HepG2 (cell line): Measurements from ENCODE around the gene MED23. TPM values are rescaled to one million over a fixed set of nuclear protein-coding genes. Genes with fewer than 3 reads are reported as not detected.

Experiments used
- GABPB1 ChIP-seq: IDR thresholded peaks from 2 replicates; pipeline ENCODE4 v1.6.1; 2016; ENCODE audit warnings: mild to moderate bottlenecking, missing genetic modification reagents, moderate library complexity, missing compliant biosample characterization
- GATA4 ChIP-seq: sonication (generic); IDR thresholded peaks from 2 replicates; pipeline ENCODE4 v1.6.1; 2016; ENCODE audit warnings: antibody characterized with exemption, low read depth, borderline replicate concordance
- HCFC1 ChIP-seq: fragments of 150-350 bp; IDR thresholded peaks from 2 replicates; pipeline ENCODE4 v1.6.1; 2014; ENCODE audit warnings: low read depth, low read length
- HNF4G ChIP-seq, 2 experiments: sonication (generic) in 1 of 2; formaldehyde crosslinking in 1 of 2; IDR thresholded peaks; 2 replicates each; pipeline versions ENCODE4 v1.4.0 to v1.6.1; 2011 to 2020; ENCODE audit warnings: borderline replicate concordance in 2 of 2, low read depth in 2 of 2, mild to moderate bottlenecking in 2 of 2, low read length in 1 of 2, missing genetic modification reagents in 1 of 2, moderate library complexity in 1 of 2
- KMT2B ChIP-seq: IDR thresholded peaks from 2 replicates; pipeline ENCODE4 v1.6.1; 2016; ENCODE audit warnings: missing genetic modification reagents, missing compliant biosample characterization
- MTF2 ChIP-seq: sonication (generic); formaldehyde crosslinking; IDR thresholded peaks from 2 replicates; pipeline ENCODE4 v1.5.0; 2020; ENCODE audit warnings: missing genetic modification reagents, borderline replicate concordance
- POLR2A ChIP-seq, 2 experiments: IDR thresholded peaks; 2 replicates each; pipeline ENCODE4 v1.6.1; 2011; ENCODE audit warnings: low read depth in 2 of 2, low read length in 2 of 2, mild to moderate bottlenecking in 1 of 2, moderate library complexity in 1 of 2; ENCODE audit not compliant: insufficient read depth in 1 of 2
- REPIN1 ChIP-seq: sonication (generic); formaldehyde crosslinking; IDR thresholded peaks from 2 replicates; pipeline ENCODE4 v1.8.0; 2022; ENCODE audit warnings: missing genetic modification reagents, low read depth, mild to moderate bottlenecking, borderline replicate concordance
- RFX5 ChIP-seq: IDR thresholded peaks from 2 replicates; pipeline ENCODE4 v1.6.1; 2011; ENCODE audit warnings: low read depth, low read length, improper control_type of control experiment
- RNF2 ChIP-seq: fragments of 450-650 bp; conservative IDR thresholded peaks from 2 replicates; pipeline ENCODE4 v1.6.1; 2016; ENCODE audit warnings: low read depth
- SRSF1 ChIP-seq: fragments of 200-400 bp; formaldehyde crosslinking; optimal IDR thresholded peaks from 2 replicates; pipeline ENCODE3; 2017; ENCODE audit warnings: mild to moderate bottlenecking, low read depth, low read length, moderate library complexity
- TEAD2 ChIP-seq: sonication (generic); formaldehyde crosslinking; IDR thresholded peaks from 2 replicates; pipeline ENCODE4 v1.9.0; 2021; ENCODE audit warnings: missing genetic modification reagents
- ZNF225 ChIP-seq: sonication (generic); formaldehyde crosslinking; IDR thresholded peaks from 2 replicates; pipeline ENCODE4 v1.4.0; 2020; ENCODE audit warnings: mild to moderate bottlenecking, missing genetic modification reagents
- ZNF331 ChIP-seq: sonication (generic); formaldehyde crosslinking; IDR thresholded peaks from 2 replicates; pipeline ENCODE4 v1.4.0; 2020; ENCODE audit warnings: missing genetic modification reagents
- ZNF619 ChIP-seq: sonication (generic); formaldehyde crosslinking; IDR thresholded peaks from 2 replicates; pipeline ENCODE4 v1.4.0; 2020; ENCODE audit warnings: mild to moderate bottlenecking, missing genetic modification reagents
- ZNF670 ChIP-seq: sonication (generic); formaldehyde crosslinking; IDR thresholded peaks from 2 replicates; pipeline ENCODE4 v1.8.0; 2022; ENCODE audit warnings: mild to moderate bottlenecking, missing genetic modification reagents, borderline replicate concordance
- ZNF772 ChIP-seq: sonication (generic); formaldehyde crosslinking; IDR thresholded peaks from 2 replicates; pipeline ENCODE4 v1.5.0; 2020; ENCODE audit warnings: mild to moderate bottlenecking, missing genetic modification reagents
- ZNF83 ChIP-seq: sonication (generic); formaldehyde crosslinking; IDR thresholded peaks from 2 replicates; pipeline ENCODE4 v1.4.0; 2020; ENCODE audit warnings: missing genetic modification reagents, mild to moderate bottlenecking, borderline replicate concordance
- polyA plus RNA-seq, 8 experiments: library from polyadenylated mRNA; depleted of rRNA in 3 of 8; stranded (reverse) in 7 of 8; unstranded in 1 of 8; fragments of >200 nt; fragmentation: Illumina TruSeq in 4 of 8; extraction: Trizol in 4 of 8; gene quantifications; 2 replicates each; pipeline versions ENCODE4 v1.2.1 to v1.2.3, GENCODE V29; 2011 to 2016; ENCODE audit warnings: low read depth in 4 of 8, missing spikeins in 1 of 8, mixed read lengths in 1 of 8; ENCODE audit not compliant: insufficient read depth in 1 of 8
- total RNA-seq, 5 experiments: library from RNA; depleted of rRNA; stranded (reverse); fragments of >200 nt; fragmentation: Illumina TruSeq; extraction: Trizol; gene quantifications; 2 replicates each; pipeline ENCODE4 v1.2.3, GENCODE V29; 2016; ENCODE audit warnings: low read depth in 1 of 5
- TF ChIP-seq, protein P1 (sequence below): sonication (generic); formaldehyde crosslinking; IDR thresholded peaks from 2 replicates; pipeline ENCODE4 v1.4.0; 2020; ENCODE audit warnings: missing genetic modification reagents
- TF ChIP-seq, protein P2 (sequence below): sonication (generic); formaldehyde crosslinking; IDR thresholded peaks from 2 replicates; pipeline ENCODE4 v1.4.0; 2020; ENCODE audit warnings: missing genetic modification reagents
- TF ChIP-seq, protein P3 (sequence below): fragments of 450-650 bp; IDR thresholded peaks from 2 replicates; pipeline ENCODE4 v1.6.1; 2017
- TF ChIP-seq, protein P4 (sequence below): sonication (generic); formaldehyde crosslinking; IDR thresholded peaks from 2 replicates; pipeline ENCODE4 v1.4.0; 2020; ENCODE audit warnings: missing genetic modification reagents

The MED23 gene
- total and polyA plus RNA-seq, 2 of the 13 experiments (the other 11 are each of a cell fraction or from before 2014, with no cell fraction given): 34.9 to 50.5 TPM

DNA sequence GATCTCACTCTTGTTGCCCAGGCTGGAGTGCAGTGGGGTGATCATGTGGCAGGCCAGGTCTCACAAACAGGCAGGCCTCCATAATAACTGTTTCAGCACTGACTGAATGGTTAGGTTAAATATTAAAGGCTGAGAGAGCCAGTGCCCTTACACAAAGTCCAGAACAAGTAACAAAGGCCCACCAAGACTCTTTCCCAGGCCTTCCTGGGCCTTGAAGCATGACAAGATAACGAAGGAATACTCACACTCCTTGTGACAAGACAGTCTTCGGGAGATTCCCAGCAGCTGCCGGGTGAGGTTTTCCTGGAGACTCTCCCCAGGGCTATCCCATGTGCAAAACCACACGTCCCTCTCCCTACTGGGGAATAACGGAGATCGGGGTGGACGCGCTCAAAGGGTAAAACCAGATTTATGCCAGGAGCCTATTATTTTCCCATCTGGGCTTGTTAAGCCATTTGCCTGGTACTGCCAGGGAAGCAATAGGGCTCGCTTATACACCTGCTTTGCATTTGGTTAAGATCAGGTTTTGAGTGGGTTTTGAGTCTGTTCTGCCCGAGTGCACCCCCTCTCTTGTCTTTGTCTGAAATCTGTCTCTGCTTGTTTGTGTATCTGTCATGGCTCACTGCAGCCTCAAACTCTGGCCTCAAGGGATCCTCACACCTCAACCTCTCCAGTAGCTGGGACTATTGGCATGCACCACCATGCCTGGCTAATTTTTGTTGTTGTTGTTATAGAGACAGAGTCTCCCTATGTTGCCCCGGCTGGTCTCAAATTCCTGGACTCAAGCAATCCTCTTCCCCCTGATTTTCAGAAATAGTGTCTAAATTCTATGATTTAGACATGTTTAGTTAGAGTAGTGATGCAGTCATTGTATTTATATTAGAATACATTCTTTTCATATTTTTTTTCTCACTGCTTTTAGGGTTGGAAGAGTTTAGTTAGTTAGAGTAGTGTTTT is 7.6 kb upstream of the MED23 start (continued):
- TF ChIP-seq ZNF670 (CRISPR knock-in tag) (no peak), ZNF225 (peak; percentile 24; the same call in 1 of the 2 replicates), POLR2A (IDR thresholded peaks at IDR 0.05; ENCODE audit: insufficient read depth in 1 of 2, low read depth in 2 of 2, low read length in 2 of 2) (peak; percentile 73 to 88), RFX5 (no peak), KMT2B (CRISPR knock-in tag) (peak; percentile 72), ZNF331 (CRISPR knock-in tag) (no peak), RNF2 (no peak), GATA4 (no peak; the same call in 1 of the 2 replicates), TEAD2 (CRISPR knock-in tag) (no peak), HNF4G (IDR thresholded peaks at IDR 0.05; ENCODE audit: borderline replicate concordance, low read depth, low read length) (0 out of 2 replicates have a peak, but pooled peaks have one; percentile 3), HNF4G (CRISPR knock-in tag; IDR thresholded peaks at IDR 0.05; ENCODE audit: borderline replicate concordance, low read depth) (peak; percentile 61), ZNF83 (no peak), HCFC1 (no peak), ZNF772 (CRISPR knock-in tag) (peak; percentile 91), REPIN1 (CRISPR knock-in tag) (peak; percentile 65; the same call in 1 of the 2 replicates), GABPB1 (CRISPR knock-in tag) (no peak; the same call in none of the 2 replicates), MTF2 (CRISPR knock-in tag) (no peak), SRSF1 (no peak), ZNF619 (CRISPR knock-in tag) (peak; percentile 74; the same call in 1 of the 2 replicates)
- TF ChIP-seq, protein P1, sequence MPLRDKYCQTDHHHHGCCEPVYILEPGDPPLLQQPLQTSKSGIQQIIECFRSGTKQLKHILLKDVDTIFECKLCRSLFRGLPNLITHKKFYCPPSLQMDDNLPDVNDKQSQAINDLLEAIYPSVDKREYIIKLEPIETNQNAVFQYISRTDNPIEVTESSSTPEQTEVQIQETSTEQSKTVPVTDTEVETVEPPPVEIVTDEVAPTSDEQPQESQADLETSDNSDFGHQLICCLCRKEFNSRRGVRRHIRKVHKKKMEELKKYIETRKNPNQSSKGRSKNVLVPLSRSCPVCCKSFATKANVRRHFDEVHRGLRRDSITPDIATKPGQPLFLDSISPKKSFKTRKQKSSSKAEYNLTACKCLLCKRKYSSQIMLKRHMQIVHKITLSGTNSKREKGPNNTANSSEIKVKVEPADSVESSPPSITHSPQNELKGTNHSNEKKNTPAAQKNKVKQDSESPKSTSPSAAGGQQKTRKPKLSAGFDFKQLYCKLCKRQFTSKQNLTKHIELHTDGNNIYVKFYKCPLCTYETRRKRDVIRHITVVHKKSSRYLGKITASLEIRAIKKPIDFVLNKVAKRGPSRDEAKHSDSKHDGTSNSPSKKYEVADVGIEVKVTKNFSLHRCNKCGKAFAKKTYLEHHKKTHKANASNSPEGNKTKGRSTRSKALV (CRISPR knock-in tag): peak; percentile 90; the same call in 1 of the 2 replicates
- TF ChIP-seq, protein P2, sequence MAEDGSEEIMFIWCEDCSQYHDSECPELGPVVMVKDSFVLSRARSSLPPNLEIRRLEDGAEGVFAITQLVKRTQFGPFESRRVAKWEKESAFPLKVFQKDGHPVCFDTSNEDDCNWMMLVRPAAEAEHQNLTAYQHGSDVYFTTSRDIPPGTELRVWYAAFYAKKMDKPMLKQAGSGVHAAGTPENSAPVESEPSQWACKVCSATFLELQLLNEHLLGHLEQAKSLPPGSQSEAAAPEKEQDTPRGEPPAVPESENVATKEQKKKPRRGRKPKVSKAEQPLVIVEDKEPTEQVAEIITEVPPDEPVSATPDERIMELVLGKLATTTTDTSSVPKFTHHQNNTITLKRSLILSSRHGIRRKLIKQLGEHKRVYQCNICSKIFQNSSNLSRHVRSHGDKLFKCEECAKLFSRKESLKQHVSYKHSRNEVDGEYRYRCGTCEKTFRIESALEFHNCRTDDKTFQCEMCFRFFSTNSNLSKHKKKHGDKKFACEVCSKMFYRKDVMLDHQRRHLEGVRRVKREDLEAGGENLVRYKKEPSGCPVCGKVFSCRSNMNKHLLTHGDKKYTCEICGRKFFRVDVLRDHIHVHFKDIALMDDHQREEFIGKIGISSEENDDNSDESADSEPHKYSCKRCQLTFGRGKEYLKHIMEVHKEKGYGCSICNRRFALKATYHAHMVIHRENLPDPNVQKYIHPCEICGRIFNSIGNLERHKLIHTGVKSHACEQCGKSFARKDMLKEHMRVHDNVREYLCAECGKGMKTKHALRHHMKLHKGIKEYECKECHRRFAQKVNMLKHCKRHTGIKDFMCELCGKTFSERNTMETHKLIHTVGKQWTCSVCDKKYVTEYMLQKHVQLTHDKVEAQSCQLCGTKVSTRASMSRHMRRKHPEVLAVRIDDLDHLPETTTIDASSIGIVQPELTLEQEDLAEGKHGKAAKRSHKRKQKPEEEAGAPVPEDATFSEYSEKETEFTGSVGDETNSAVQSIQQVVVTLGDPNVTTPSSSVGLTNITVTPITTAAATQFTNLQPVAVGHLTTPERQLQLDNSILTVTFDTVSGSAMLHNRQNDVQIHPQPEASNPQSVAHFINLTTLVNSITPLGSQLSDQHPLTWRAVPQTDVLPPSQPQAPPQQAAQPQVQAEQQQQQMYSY (CRISPR knock-in tag): no peak; the same call in 1 of the 2 replicates
- TF ChIP-seq, protein P3, sequence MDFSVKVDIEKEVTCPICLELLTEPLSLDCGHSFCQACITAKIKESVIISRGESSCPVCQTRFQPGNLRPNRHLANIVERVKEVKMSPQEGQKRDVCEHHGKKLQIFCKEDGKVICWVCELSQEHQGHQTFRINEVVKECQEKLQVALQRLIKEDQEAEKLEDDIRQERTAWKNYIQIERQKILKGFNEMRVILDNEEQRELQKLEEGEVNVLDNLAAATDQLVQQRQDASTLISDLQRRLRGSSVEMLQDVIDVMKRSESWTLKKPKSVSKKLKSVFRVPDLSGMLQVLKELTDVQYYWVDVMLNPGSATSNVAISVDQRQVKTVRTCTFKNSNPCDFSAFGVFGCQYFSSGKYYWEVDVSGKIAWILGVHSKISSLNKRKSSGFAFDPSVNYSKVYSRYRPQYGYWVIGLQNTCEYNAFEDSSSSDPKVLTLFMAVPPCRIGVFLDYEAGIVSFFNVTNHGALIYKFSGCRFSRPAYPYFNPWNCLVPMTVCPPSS: no peak
- TF ChIP-seq, protein P4, sequence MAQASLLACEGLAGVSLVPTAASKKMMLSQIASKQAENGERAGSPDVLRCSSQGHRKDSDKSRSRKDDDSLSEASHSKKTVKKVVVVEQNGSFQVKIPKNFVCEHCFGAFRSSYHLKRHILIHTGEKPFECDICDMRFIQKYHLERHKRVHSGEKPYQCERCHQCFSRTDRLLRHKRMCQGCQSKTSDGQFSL (CRISPR knock-in tag): peak; percentile 82
